HG03060 (cell line): ENCODE measurements around the gene MYO1E.

ENCODE experiments used
- ATAC-seq: cut with Tn5 transposase; IDR thresholded peaks from one replicate; pipeline ENCODE4 v1.9.1; 2021; ENCODE audit warnings: low read depth, moderate number of reproducible peaks; ENCODE audit not compliant: unreplicated experiment

Gene MYO1E

GRCh38 chr15:59273234-59273633 lies 99.4 kb downstream of the MYO1E start:
- ATAC-seq: no peak

GRCh38 chr15:59271595-59272201 lies 101.0 kb downstream of the MYO1E start:
- ATAC-seq: no peak

GRCh38 chr15:59268852-59269407 lies 103.7 kb downstream of the MYO1E start:
- ATAC-seq: no peak

GRCh38 chr15:59268168-59268851 lies 104.4 kb downstream of the MYO1E start:
- no peak for ATAC-seq

GRCh38 chr15:59266028-59266427 lies 106.6 kb downstream of the MYO1E start:
- no peak for ATAC-seq

GRCh38 chr15:59262316-59262715 lies 110.4 kb downstream of the MYO1E start:
- ATAC-seq: no peak

- ATAC-seq: no peak
Measured at GRCh38 chr15:59260090-59260489, 112.6 kb downstream of the MYO1E start.

GRCh38 chr15:59259137-59259943 lies 113.3 kb downstream of the MYO1E start:
- ATAC-seq: no peak

GRCh38 chr15:59258317-59258716 lies 114.4 kb downstream of the MYO1E start:
- no peak for ATAC-seq

GRCh38 chr15:59257140-59257539 lies 115.5 kb downstream of the MYO1E start:
- no peak for ATAC-seq

- no peak for ATAC-seq
Measured at GRCh38 chr15:59256482-59256881, 116.2 kb downstream of the MYO1E start.

GRCh38 chr15:59255680-59256336 lies 116.9 kb downstream of the MYO1E start:
- ATAC-seq: no peak

- no peak for ATAC-seq
Measured at GRCh38 chr15:59252137-59252536, 120.5 kb downstream of the MYO1E start.

GRCh38 chr15:59251001-59251845 lies 121.4 kb downstream of the MYO1E start:
- ATAC-seq: peak; percentile 60

GRCh38 chr15:59250249-59250648 lies 122.4 kb downstream of the MYO1E start:
- ATAC-seq: no peak

GRCh38 chr15:59249816-59250215 lies 122.9 kb downstream of the MYO1E start:
- no peak for ATAC-seq

- no peak for ATAC-seq
Measured at GRCh38 chr15:59247364-59247763, 125.3 kb downstream of the MYO1E start.

GRCh38 chr15:59245559-59245958 lies 127.1 kb downstream of the MYO1E start:
- no peak for ATAC-seq

GRCh38 chr15:59244337-59244736 lies 128.3 kb downstream of the MYO1E start:
- peak; percentile 91 for ATAC-seq

GRCh38 chr15:59243622-59244021 lies 129.0 kb downstream of the MYO1E start:
- ATAC-seq: no peak
